NCI-H526 treated with DMSO at 0.1 percent for 48 hours (cell line): ENCODE data around the gene ETFA.
"Not testable (repeated sequence)": the region's sequence is repeated elsewhere in the genome, so short reads cannot be mapped to it uniquely, and the experiment has no call there.

ENCODE experiments used
- DNase-seq: peaks from one replicate; lab custom pipeline; 2025; lab: John Stamatoyannopoulos, UW

Gene ETFA

DNA sequence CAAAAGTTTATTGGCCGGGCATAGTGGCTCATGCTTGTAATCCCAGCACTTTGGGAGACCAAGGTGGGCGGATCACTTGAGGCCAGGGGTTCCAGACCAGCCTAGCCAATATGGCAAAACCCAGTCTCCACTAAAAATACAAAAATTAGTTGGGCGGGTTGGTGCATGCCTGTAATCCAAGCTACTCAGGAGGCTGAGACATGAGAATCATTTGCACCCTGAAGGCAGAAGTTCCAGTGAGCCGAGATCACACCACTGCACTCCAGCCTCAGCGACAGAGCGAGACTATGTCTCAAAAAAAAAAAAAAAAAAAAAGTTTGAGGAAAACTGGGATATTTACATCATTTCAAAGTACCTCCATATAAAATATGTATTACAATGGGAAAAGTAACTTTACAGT is 40.4 kb downstream of the ETFA start:
- DNase-seq: no peak

DNA sequence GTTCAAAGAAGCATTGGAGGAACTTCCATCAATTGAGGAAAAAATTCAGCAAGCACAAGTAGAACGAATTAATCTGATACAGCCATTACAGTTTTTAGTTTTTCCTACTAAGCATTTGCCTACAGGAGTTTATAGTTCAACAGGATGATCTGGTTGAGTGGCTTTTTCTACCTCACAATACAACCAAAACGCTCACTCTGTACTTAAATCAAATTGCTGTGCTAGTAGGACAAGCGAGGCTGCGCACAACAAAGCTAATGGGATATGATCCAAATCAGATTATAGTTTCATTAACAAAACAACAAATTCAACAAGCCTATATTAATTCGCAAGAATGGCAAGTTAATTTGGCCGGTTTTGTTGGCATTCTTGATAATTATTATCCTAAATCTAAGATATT is 44.2 kb downstream of the ETFA start:
- no peak for DNase-seq

DNA sequence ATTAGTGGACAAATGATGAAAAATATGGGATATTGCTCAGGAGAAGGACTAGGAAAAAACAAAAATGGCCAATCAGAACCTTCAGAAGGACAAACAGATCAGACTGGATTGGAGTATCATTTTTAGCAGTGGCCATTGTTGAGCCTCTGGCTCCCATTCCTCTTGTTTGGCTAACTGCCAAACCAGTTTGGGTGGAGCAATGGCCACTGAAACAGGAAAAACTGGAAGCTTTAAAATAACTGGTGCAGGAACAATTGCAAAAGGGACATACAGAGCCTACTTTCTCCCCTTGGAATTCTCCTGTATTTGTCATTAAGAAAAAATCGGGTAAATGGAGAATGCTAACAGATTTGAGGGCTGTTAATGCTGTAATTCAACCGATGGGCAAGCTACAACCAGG is 45.5 kb downstream of the ETFA start:
- DNase-seq: not testable (repeated sequence)

DNA sequence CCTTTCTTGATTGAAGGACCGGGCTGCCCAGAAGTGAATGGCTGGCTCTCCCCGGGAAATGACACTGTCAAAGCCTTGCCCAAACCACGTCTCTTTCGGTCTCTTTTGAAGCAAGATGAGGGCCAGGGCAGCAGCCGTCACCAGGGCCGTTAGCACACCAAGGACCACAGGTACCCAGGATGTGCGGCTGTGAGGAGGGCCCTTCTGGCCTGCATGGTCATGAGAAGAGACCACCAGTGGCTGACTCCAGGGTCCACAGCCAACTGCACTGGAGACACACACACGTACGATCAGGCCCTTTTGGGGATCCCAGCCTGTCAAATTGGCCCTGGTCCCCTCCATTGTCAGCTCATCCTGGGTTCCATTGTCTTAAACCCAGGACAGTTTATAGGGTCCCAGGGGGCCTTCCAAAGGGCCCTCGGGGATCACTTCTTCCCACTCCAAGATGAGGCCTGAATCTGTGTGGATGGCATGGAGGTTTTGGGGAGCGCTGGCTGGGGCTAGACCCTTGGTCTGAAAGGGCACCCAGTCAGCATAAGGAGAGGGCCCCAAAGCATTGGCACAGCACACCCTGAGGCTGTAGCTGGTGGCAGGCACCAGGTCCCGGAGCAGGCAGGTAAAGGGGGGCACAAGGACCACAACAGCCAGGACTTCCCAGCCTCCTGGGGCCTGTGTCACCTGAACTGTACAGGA is 50.9 kb downstream of the ETFA start:
- no peak for DNase-seq

DNA sequence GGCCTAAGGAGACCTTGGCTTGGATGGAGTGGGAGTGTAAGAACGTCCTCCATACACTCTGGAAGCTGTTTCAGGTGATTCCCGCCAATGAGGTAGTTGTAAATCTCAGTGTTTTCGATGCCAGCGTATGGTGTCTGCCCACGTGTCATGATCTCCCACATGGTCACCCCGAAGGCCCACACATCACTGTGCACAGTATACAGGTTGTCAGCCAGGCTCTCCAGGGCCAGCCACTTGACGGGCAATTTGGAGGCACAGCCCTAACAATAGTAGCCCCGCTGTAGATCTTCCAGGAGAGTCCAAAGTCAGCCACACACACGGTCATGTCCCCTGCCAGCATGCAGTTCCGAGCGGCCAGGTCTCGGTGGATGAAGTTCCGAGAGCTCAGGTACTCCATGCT is 51.9 kb downstream of the ETFA start:
- no peak for DNase-seq

DNA sequence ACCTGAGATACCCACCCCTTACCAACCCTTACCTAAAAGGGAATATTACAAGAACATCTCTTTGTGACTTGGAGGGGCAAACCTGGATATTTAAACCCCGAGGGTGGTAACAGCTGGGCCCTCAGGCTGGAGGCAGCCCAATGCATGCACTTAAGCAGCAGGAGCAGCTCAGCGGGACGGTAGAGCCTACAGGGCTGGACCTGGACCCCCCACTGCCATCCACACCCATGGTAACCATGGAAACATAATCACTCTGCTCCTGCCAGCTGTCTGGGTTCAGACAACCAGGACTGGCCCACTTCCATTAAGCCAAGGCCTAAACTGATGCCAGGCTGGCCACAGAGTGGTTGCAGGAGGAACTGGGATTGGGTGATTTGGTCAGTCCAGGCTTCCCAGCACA is 52.8 kb downstream of the ETFA start:
- no peak for DNase-seq

DNA sequence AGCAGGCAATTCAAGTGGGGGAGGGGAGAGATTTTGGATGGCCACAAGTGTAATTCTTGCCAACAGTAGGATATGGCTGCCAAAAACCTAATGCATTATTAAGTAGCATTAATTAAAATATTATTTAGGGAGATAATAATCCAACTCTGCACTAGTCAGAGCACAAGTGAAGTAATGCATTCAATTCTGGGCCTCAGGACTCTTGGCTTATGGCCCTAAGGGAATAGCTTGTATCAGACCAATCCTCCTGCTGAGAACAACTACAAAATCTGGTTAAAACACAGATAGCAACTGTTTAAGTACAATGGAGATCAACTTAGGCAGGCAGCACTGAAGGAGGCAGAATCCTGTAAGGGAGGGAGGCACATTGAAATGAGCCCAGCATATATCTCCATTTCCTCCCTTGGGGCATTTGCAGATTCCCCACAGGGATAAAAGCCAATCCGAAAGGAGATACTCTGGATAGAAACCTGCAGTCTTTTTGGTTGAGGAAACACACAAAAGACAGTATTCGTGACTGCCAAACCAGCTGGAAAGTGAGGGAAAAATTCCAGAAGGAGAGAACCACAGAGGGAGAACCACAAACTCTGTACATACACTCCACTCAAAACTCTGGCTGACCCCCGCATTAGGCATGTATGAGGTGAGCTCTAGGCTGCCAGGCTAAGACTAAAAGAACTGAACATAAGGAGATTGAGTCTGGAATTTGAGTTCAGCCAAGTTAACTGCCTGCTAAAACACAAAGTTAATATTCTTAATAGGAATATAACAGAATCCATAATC is 57.4 kb downstream of the ETFA start:
- DNase-seq: no peak

DNA sequence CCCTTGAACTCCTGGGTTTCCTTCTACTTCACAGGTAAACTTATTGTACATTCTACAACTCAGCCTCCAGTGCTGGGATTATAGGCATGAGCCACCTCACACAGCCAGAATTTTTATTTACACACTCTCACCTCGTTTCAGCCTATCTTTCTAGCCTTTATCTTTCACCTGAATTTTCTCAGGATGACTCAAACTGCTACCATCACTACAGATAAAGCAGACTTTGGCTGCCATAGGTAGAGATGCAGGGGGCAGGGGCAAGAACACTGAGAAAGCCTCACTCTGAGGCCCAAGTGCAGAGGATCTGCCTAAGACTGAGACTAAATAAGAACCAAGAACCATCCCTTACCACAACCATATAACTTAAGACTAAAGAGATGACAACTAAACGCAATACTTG is 59.0 kb downstream of the ETFA start:
- DNase-seq: no peak

DNA sequence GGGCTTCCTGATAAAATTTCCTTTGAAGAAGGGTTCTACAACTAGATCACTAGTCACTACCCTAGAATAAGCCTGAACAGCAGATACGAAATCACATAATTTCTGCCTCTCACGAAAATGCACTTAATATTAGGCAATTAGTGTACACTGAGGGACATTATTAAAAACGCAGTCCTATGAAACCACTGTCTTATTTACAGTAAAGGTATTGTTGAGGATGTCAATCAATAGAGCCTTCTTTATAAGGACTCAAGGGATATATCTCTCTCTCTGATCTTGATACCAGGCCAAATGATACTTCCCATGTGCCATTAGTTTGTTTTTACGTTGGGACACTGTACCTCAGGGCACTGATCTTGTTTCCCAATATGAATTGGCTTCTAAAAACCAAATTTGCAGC is 59.6 kb downstream of the ETFA start:
- DNase-seq: no peak

DNA sequence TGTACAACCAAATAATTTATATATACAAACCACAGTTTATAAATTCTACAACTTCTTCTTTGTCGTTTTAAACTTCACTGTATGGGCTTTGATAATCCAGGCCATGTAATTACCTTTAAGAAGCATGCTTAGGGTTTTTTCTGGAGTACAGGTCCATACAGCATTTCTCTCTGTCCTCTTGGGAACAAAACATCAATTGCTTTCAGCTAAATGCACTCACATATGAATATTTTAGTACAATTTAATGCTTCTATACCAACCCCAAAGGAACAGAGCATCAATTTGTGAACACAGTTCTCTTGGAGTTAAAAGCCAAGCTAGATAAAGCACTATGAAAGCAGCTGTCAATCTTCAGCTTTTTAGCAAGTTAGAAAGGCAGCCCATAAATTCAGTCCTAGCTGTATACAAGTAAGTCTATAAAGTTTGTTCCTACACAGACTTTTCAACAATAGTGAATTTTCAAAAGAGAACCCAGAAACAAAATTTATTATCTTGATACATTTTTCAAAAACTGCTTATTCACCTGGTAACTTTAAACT is 66.1 kb downstream of the ETFA start:
- no peak for DNase-seq

DNA sequence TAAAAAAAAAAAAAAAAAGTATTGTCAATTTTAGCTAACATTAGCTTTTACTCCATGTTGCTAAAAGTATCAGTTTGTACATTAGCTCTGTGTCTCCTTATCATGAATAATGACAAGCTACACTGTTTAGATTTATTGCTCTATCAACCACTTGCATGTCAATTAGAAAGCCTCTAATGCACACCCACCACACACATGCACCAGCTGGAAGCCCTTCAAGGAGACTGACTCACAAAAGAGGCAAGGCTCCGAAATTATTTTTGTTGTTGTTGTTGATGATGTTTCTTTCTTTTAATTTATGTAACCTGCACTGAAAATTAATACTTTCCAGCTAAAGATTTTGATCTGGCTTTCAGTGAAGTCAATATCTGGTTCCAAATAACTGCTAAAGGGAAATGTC is 71.5 kb downstream of the ETFA start:
- DNase-seq: no peak

DNA sequence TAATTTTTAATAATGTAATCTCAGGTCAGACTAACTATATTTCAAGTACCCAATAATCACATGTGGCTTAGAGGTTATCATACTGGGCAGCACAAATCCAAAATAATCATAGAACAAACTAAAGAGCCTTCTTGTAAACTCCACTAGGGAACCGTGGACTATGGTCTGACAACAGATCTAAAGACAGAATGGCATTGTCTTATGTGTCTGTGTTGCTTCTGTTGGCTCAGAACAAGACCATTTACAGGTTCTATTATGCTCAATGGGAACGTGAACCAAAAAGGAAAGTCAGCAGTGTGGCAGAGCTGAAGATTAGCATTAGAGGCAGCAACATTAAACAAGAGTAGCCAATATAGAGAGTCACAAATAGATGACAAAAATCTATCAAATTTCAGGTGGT is 74.9 kb downstream of the ETFA start:
- no peak for DNase-seq

DNA sequence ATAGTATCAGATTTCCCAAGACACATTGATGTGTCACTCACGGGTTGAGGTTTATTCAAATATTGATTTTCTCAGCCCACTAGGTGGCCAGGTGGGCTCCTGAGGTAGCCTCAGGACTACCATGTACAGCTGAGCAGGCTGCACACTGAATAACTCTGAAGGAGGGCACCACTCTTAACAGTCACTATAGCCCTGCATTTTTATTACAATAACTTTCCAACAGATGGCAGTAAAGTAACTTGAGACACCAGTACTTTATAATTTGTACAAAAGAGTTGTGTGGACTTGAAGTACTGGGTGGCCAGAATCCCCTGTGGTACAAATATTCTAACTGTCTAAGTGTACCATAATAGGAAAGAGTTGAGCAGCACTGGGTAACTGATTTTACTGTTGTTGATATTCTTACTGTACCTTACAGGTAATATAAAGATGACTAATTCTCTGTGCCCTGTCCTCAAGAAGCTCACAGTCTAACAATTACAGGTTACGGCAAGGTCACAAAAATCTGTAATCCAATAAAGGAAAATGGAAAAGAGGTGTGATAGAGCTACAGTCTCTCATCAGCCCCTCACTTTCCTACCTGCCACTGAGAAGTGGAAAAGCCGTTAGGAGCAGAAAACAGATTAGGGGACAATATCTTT is 76.0 kb downstream of the ETFA start:
- DNase-seq: peak; percentile 49

DNA sequence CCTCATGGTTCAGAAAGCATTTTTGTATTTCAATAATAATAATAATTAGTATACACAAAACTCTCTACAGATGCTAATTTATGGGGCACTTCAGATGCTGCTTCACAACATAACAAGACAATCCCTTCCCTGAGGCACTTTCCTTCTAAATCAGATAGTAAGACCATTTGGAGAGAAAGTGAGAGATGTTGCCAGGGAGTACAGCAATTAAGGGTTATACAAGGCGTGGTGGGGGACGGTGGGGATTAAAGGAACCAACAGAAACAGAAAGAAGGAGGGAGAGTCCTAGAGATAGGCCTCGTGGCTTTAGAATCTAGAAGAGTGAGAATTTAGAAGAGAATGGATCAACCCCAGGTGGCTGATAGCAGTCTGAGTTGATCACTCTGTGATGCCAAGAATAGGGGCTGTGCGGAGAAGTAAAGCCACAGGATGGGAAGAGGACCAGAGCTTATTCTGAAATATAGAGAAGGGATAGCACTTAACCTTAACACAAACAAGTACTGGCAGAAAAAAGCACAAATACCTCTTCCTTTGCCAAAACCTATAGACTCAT is 76.9 kb downstream of the ETFA start:
- DNase-seq: no peak

DNA sequence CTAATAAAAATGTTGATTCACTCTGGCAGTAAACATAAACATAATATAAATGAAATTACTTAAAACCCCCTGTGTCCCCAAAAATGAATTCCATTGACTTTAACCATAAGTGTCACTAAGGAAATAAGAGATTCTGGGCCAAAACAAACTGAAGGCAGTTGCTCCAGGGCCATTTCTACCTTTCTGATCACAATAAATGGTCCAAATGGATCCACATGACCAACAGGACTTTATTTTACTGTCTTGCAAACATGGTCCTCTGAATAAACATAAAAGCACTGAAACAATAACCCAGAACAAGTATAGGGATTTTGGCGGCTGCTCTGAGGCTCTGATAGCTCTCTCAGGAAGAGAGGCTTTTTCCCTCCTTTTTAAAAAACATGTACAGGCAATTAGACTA is 77.3 kb downstream of the ETFA start:
- no peak for DNase-seq

DNA sequence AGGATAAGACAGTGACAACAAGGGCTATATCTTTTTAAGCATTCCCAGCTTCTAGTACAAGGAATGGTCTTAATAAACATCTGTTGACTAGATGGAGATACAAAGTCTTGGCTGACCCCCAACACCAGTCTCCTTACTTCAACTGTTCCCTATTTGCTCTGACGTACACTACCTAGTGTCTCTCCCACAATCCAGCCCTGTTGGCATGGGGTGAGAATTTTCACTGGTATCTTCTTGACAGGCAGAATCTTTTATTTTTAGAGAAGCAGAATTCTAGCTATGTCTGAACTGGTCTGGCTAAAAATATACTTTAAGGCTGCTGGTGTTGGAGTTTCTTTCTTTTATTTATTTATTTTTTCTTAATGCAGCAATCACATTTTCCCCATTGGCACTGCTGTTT is 82.0 kb downstream of the ETFA start:
- DNase-seq: no peak

DNA sequence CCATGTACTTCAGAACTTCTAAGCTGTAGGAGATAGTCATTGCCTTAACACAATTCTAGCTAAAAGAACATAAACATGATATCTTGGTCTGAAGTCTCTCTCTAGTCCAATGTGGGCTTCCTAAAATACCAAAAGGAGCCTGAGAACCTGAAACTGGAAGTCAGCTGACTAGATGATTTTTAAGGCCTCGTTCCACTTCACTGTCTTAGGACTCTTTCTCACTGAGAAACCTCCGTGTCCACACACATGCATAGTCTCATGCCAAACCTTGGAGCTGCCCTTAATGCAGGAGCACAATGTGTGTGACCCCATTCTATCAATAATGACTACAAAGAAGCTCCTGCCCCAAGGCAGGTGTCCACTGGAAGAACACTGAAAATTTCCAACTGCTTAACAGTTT is 87.7 kb downstream of the ETFA start:
- no peak for DNase-seq

DNA sequence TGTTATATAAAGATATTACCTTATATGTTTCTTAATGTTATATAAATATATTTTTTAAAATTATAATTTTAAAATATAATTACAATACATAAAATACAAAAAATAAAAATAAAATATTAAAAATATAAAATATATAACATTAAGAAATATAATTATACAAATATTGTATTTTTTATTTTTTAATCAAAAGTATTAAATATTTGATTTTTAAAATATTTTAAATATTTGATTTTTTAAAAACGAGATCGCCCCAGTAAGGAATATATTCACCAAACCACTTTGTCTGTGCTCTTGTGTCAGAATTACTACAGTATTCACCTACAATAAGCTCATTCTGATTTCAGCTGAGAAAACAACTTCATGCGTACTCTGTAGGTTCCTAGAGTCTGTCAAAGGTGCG is 89.1 kb downstream of the ETFA start:
- DNase-seq: no peak

DNA sequence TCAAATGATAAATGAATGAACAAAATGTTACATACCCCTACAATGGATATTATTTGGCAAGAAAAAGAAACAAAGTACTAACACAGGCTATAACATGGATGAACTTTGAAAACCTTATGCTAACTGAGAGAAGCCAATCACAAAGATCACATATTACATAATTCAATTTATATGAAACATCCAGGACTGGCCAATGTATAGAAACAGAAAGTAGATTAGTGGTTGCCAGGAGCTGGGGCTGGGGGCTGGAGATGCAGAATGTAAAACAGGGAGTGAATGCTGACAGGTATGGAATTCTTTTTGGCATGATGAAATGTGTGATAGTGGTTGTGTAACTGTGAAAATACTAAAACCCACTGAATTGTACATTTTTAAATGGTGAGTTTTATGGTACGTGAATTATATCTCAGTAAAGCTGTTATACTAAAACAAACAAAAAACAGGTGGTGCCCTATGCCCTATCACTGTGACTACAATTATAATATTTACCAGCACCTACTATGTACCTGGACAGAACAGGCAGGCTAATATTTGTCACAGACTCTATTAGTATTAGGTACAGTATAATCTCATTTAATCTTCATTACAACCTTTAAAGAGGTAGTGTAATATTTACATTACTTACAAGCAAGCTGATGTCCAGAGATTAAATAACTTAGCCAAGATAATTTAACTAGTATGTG is 90.0 kb downstream of the ETFA start:
- DNase-seq: no peak

DNA sequence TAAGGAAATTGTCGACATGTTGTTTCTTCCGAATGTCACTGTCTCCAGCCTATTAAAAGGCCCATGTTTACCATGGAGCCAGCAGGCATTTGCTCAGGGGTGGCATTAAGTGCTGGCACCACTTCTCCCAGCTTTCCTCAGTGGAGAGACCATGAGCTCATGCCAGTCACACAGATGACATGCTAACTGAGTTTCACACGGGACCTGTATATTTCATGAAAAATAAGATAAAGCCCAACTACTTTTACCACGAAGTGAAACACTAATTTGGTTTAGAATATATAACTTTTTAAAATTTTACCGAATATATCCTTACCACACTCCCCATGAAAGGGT is 93.4 kb downstream of the ETFA start:
- DNase-seq: no peak

DNA sequence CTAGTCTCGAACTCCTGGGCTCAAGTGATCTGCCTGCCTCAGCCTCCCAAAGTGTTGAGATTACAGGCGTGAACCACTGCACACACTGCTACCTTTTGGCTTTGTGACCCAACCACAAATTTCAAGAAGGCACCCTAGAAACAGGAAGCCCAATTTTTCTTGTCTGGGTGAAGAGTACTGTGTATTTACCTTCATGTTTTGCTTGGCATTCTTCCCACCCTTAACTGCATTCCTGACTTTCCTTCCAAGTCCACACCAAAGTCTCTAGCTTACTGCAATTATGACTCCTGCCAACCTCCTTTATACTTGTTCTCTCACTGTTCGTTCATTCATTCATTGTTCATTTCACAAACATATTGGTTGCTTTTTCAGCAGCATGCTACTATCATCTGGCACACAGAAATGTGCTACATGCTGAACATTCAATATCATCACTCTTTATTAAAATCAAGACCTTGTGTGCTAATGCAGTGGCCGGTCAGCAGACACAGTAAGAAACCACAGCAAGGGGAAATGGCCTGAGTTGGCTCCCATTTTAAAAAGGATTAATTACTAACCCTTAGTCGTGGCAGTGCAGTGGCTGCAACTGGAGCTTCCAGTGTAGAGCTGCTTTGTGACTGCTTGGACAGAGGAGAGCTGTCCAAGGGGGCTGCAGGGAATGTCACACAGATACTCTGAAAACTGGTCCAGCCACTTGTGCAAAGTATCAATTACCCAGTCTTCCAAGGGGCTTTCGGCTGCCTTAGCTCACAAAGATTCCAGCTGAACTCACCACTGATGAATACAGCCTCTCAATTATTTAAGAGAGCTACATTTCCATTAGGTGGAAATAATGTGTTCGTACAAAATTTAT is 94.0 kb downstream of the ETFA start:
- DNase-seq: no peak
